ENCODE results near the gene PTAFR. TPM values are rescaled to one million over a fixed set of nuclear protein-coding genes. Genes with fewer than 3 reads are reported as not detected.
A peak's percentile ranks its signal among the peaks of the same experiment; 100 is the strongest.
"Not testable (repeated sequence)": the region's sequence is repeated elsewhere in the genome, so short reads cannot be mapped to it uniquely, and the experiment has no call there.

Gene PTAFR
- total RNA-seq, 1 experiment from 2014 or later = 2.6 TPM

DNA sequence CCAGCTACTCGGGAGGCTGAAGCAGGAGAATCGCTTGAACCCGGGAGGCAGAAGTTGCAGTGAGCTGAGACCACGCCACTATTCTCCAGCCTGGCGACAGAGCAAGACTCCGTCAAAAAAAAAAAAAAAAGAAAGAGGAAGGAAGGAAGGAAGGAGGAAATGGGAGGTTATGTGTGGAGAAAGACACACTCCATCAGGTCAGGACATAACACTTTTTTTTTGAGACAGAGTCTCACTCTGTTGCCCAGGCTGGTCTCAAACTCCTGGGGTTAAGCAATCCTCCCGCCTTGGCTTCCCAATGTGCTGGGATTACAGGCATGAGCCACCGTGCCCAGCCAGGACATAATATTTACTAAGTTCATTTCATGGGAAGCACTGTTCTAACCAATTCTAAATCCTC lies 36.6 kb downstream of the PTAFR start:
- POLR2A ChIA-PET; H3K4me3 Mint-ChIP-seq; H3K9me3 Mint-ChIP-seq; H3K36me3 Mint-ChIP-seq; H3K4me1 Mint-ChIP-seq; H3K27me3 Mint-ChIP-seq (ENCODE audit: low read depth); ATAC-seq; DNase-seq (ENCODE audit: low spot score); H3K27ac Mint-ChIP-seq: not testable (repeated sequence)
- CTCF ChIA-PET = interaction anchor here (1.2 kb wide), 1 partner anchor 8 kb away, joined by 5 read pairs; no protein-coding TSS in a partner anchor

GRCh38 chr1:28139025-28139712 lies 37.3 kb downstream of the PTAFR start:
- H3K4me3 Mint-ChIP-seq = no peak overlapping the region
- no peak for ATAC-seq
- H3K27ac Mint-ChIP-seq = peak overlapping the region; percentile 17
- H3K36me3 Mint-ChIP-seq = no peaks in the 10 kb centered on the region
- POLR2A ChIA-PET = interaction anchor here (1.1 kb wide), 1 partner anchor 16 kb away, joined by 3 read pairs; no protein-coding TSS in a partner anchor
- no peak for DNase-seq (ENCODE audit: low spot score)
- H3K9me3 Mint-ChIP-seq = no peaks in the 10 kb centered on the region; the same call in 1 of the 2 replicates
- H3K27me3 Mint-ChIP-seq (ENCODE audit: low read depth) = no peaks in the 10 kb centered on the region; the same call in 1 of the 2 replicates
- CTCF ChIA-PET = interaction anchor here (1.2 kb wide), 1 partner anchor 9 kb away, joined by 5 read pairs; no protein-coding TSS in a partner anchor
- H3K4me1 Mint-ChIP-seq = peaks cover 4% of the 10 kb centered on the region; the same call in 1 of the 2 replicates
- no peak for TF ChIP-seq MLX (CRISPR knock-in tag; IDR thresholded peaks at IDR 0.05)
- TF ChIP-seq MYBL2 (CRISPR knock-in tag; IDR thresholded peaks at IDR 0.05) = no peak
- TF ChIP-seq ZNF263 (CRISPR knock-in tag; IDR thresholded peaks at IDR 0.05; ENCODE audit: low read depth) = no peak
- TF ChIP-seq ZSCAN18 (CRISPR knock-in tag; IDR thresholded peaks at IDR 0.05) = no peak
- no peak for TF ChIP-seq AR (CRISPR knock-in tag; IDR thresholded peaks at IDR 0.05)
- TF ChIP-seq ZNF396 (CRISPR knock-in tag; IDR thresholded peaks at IDR 0.05; ENCODE audit: borderline replicate concordance) = no peak
- TF ChIP-seq ZNF317 (CRISPR knock-in tag; IDR thresholded peaks at IDR 0.05; ENCODE audit: borderline replicate concordance, low read depth) = no peak
- TF ChIP-seq GRHL2 (CRISPR knock-in tag; IDR thresholded peaks at IDR 0.05; ENCODE audit: insufficient replicate concordance, severe bottlenecking) = no peak
- TF ChIP-seq ZNF671 (CRISPR knock-in tag; IDR thresholded peaks at IDR 0.05) = no peak
- no peak for TF ChIP-seq GABPB1 (CRISPR knock-in tag; IDR thresholded peaks at IDR 0.05)
- TF ChIP-seq NFATC4 (CRISPR knock-in tag; IDR thresholded peaks at IDR 0.05) = no peak

- Mint-ChIP-seq H3K4me1 (peaks cover 4% of the 10 kb centered on the region; the same call in 1 of the 2 replicates), H3K27ac (no peak overlapping the region), H3K4me3 (no peak overlapping the region), H3K36me3 (no peaks in the 10 kb centered on the region), H3K9me3 (peaks cover 7% of the 10 kb centered on the region; the same call in 1 of the 2 replicates), H3K27me3 (ENCODE audit: low read depth) (no peaks in the 10 kb centered on the region; the same call in 1 of the 2 replicates)
- DNase-seq (ENCODE audit: low spot score) (no peak), ATAC-seq (no peak)
- ChIA-PET CTCF (interaction anchor here (0.7 to 1.6 kb wide), 2 partner anchors 46 to 532 kb away, joined by 3 to 5 read pairs; no protein-coding TSS in a partner anchor), POLR2A (no interaction called here)
- TF ChIP-seq ZNF396 (CRISPR knock-in tag; IDR thresholded peaks at IDR 0.05; ENCODE audit: borderline replicate concordance) (no peak), NR2C2 (CRISPR knock-in tag; IDR thresholded peaks at IDR 0.05) (no peak), GRHL2 (CRISPR knock-in tag; IDR thresholded peaks at IDR 0.05; ENCODE audit: insufficient replicate concordance, severe bottlenecking) (no peak), ZNF263 (CRISPR knock-in tag; IDR thresholded peaks at IDR 0.05; ENCODE audit: low read depth) (no peak), PRRX2 (CRISPR knock-in tag; IDR thresholded peaks at IDR 0.05) (no peak), SP1 (CRISPR knock-in tag; conservative IDR thresholded peaks at IDR 0.05) (no peak), NR1H2 (CRISPR knock-in tag; IDR thresholded peaks at IDR 0.05) (no peak), MLX (CRISPR knock-in tag; IDR thresholded peaks at IDR 0.05) (no peak), ZBTB21 (CRISPR knock-in tag; IDR thresholded peaks at IDR 0.05; ENCODE audit: borderline replicate concordance) (no peak), ZNF425 (CRISPR knock-in tag; conservative IDR thresholded peaks at IDR 0.05) (no peak), HMGA2 (CRISPR knock-in tag; IDR thresholded peaks at IDR 0.05) (no peak), TP53 (CRISPR knock-in tag; IDR thresholded peaks at IDR 0.05) (no peak), ZNF138 (CRISPR knock-in tag; conservative IDR thresholded peaks at IDR 0.05) (no peak), ZNF671 (CRISPR knock-in tag; IDR thresholded peaks at IDR 0.05) (no peak)
Observed at GRCh38 chr1:28136922-28137613, 39.4 kb downstream of the PTAFR start.

Measured in WTC11 (cell line).